Activated T-helper 9 cell treated with anti-CD3 and anti-CD28 coated beads, Interleukin-2, amount 50 U/mL, for 16 hours (primary cell): ENCODE data around the gene HADH.

Source experiments
- DNase-seq: peaks from one replicate; pipeline ENCODE4 v3.0.0-alpha.2; 2020; ENCODE audit warnings: low read depth

HADH gene

GRCh38 chr4:108058685-108059440 lies 69.2 kb downstream of the HADH start:
- no peak for DNase-seq

GRCh38 chr4:108060164-108060563 lies 70.5 kb downstream of the HADH start:
- DNase-seq: no peak

GRCh38 chr4:108060686-108061321 lies 71.1 kb downstream of the HADH start:
- DNase-seq: no peak

GRCh38 chr4:108068442-108068841 lies 78.8 kb downstream of the HADH start:
- no peak for DNase-seq

GRCh38 chr4:108070775-108071174 lies 81.1 kb downstream of the HADH start:
- DNase-seq: no peak

GRCh38 chr4:108072300-108072699 lies 82.6 kb downstream of the HADH start:
- no peak for DNase-seq

GRCh38 chr4:108078024-108078733 lies 88.5 kb downstream of the HADH start:
- DNase-seq: no peak

GRCh38 chr4:108080747-108081146 lies 91.1 kb downstream of the HADH start:
- no peak for DNase-seq

GRCh38 chr4:108081256-108081655 lies 91.6 kb downstream of the HADH start:
- DNase-seq: no peak
